ENCODE measurements around the gene CCDC24. TPM values are rescaled to one million over a fixed set of nuclear protein-coding genes. Genes with fewer than 3 reads are reported as not detected.
A peak's percentile ranks its signal among the peaks of the same experiment; 100 is the strongest.

Gene CCDC24
- total RNA-seq, result 5.3 TPM

- FAIRE-seq (no peak), DNase-seq (ENCODE audit: low spot score in 2 of 2) (peak; percentile 83 to 91)
These were observed at the start of gene CCDC24 for GRCh38 chr1:43991476-43992231. CCDC24 (plus strand) TSS chr1:43991599; CDS start chr1:43991879, 280 bp downstream.

GRCh38 chr1:43942411-43942810 is 49.0 kb upstream of the CCDC24 start:
- FAIRE-seq, result no peak

GRCh38 chr1:43944860-43945259 is 46.5 kb upstream of the CCDC24 start:
- no peak for DNase-seq (ENCODE audit: low spot score in 2 of 2)
- FAIRE-seq, result no peak

More at GRCh38 chr1:43942411-43942810, 49.0 kb upstream of the CCDC24 start:
- no peak for DNase-seq (ENCODE audit: low spot score in 2 of 2)

GRCh38 chr1:43945674-43946235 is 45.6 kb upstream of the CCDC24 start:
- FAIRE-seq, result no peak
- no peak for DNase-seq (ENCODE audit: low spot score in 2 of 2)

GRCh38 chr1:43946236-43947060 is 45.0 kb upstream of the CCDC24 start, which contains the start of gene IPO13:
IPO13 (plus strand) TSS chr1:43946950; CDS start chr1:43947601, 651 bp downstream.
- no peak for FAIRE-seq

GRCh38 chr1:43947061-43947873 is 44.1 kb upstream of the CCDC24 start:
- no peak for DNase-seq (ENCODE audit: low spot score in 2 of 2)

More at GRCh38 chr1:43946236-43947060, 45.0 kb upstream of the CCDC24 start, which contains the start of gene IPO13:
- peak; percentile 97 to 99 for DNase-seq (ENCODE audit: low spot score in 2 of 2)

GRCh38 chr1:43947874-43948437 is 43.4 kb upstream of the CCDC24 start:
- FAIRE-seq, result no peak
- no peak for DNase-seq (ENCODE audit: low spot score in 2 of 2)

More at GRCh38 chr1:43947061-43947873, 44.1 kb upstream of the CCDC24 start:
- no peak for FAIRE-seq

- DNase-seq (ENCODE audit: low spot score in 2 of 2) (no peak), FAIRE-seq (no peak)
These were observed 41.7 kb upstream of the CCDC24 start for GRCh38 chr1:43949678-43950077.

GRCh38 chr1:43951021-43951985 is 40.1 kb upstream of the CCDC24 start:
- DNase-seq (ENCODE audit: low spot score in 2 of 2), result no peak
- no peak for FAIRE-seq

- DNase-seq (ENCODE audit: low spot score in 2 of 2), result no peak
These were observed 38.6 kb upstream of the CCDC24 start for GRCh38 chr1:43952731-43953346.

GRCh38 chr1:43953361-43953760 is 38.0 kb upstream of the CCDC24 start:
- FAIRE-seq (no peak), DNase-seq (ENCODE audit: low spot score in 2 of 2) (no peak)

More at GRCh38 chr1:43952731-43953346, 38.6 kb upstream of the CCDC24 start:
- FAIRE-seq, result no peak

GRCh38 chr1:43954036-43954435 is 37.4 kb upstream of the CCDC24 start:
- FAIRE-seq (no peak), DNase-seq (ENCODE audit: low spot score in 2 of 2) (peak in 1 of 2 donors; percentile 49)

GRCh38 chr1:43956234-43956633 is 35.2 kb upstream of the CCDC24 start:
- no peak for FAIRE-seq
- no peak for DNase-seq (ENCODE audit: low spot score in 2 of 2)

- FAIRE-seq (no peak), DNase-seq (ENCODE audit: low spot score in 2 of 2) (no peak)
These were observed 33.9 kb upstream of the CCDC24 start for GRCh38 chr1:43957407-43958040.

- FAIRE-seq (no peak), DNase-seq (ENCODE audit: low spot score in 2 of 2) (no peak)
These were observed 32.8 kb upstream of the CCDC24 start for GRCh38 chr1:43958351-43959255.

- FAIRE-seq (no peak), DNase-seq (ENCODE audit: low spot score in 2 of 2) (no peak)
These were observed 30.6 kb upstream of the CCDC24 start for GRCh38 chr1:43960798-43961197.

- DNase-seq (ENCODE audit: low spot score in 2 of 2), result no peak
- FAIRE-seq, result no peak
These were observed 29.7 kb upstream of the CCDC24 start for GRCh38 chr1:43961692-43962091.

Measured in frontal cortex (tissue), 4 donors.